GM21529 (cell line): ENCODE data around the gene TFG.

Source experiments
- ATAC-seq: cut with Tn5 transposase; IDR thresholded peaks from one replicate; pipeline ENCODE4 v1.9.1; 2021; ENCODE audit not compliant: unreplicated experiment

TFG gene

DNA sequence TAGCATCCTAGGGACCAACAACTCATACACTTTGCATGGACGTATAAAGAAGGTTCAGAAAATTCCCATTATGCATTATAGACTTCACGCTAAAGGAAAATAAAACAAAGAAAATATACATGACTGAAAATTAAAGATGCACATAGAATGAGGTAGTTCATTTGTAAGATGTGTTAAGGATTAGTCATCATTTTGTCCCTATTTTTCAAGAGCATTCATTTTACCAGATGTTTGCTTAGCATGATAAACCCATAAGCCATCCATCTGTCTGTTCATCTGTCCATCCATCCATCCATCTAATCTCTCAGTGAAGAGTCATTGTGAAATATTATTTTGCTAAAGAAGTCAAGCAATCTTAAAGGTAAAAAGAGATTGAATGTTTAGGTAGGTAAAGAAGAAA, 80.3 kb downstream of the TFG start:
- ATAC-seq = no peak

- ATAC-seq = no peak
These were observed 87.3 kb downstream of the TFG start for GRCh38 chr3:100796556-100796955.

- no peak for ATAC-seq
These were observed 88.7 kb downstream of the TFG start for GRCh38 chr3:100798012-100798411.
